ENCODE results near the gene ARHGEF19.
"Not testable (repeated sequence)": the region's sequence is repeated elsewhere in the genome, so short reads cannot be mapped to it uniquely, and the experiment has no call there.

GRCh38 chr1:16163608-16164212 is 48.7 kb downstream of the ARHGEF19 start:
- not testable (repeated sequence) for TF ChIP-seq CTCF (IDR thresholded peaks at IDR 0.05; ENCODE audit: poor library complexity); EZH2 (IDR thresholded peaks at IDR 0.05; ENCODE audit: borderline replicate concordance)
